WTC11 (cell line): ENCODE measurements around the gene GDPD3.

Experiments
- ATF1 ChIP-seq: sonication (generic); formaldehyde crosslinking; IDR thresholded peaks from 2 replicates; pipeline ENCODE4 v1.8.1; 2023; ENCODE audit warnings: mild to moderate bottlenecking, moderate library complexity, missing genetic modification reagents
- FOXP1 ChIP-seq: sonication (generic); formaldehyde crosslinking; IDR thresholded peaks from 2 replicates; pipeline ENCODE4 v1.8.0; 2022; ENCODE audit warnings: missing genetic modification reagents, mild to moderate bottlenecking, moderate library complexity, borderline replicate concordance
- MYBL2 ChIP-seq: sonication (generic); formaldehyde crosslinking; IDR thresholded peaks from 2 replicates; pipeline ENCODE4 v1.8.1; 2023; ENCODE audit warnings: mild to moderate bottlenecking, moderate library complexity, missing genetic modification reagents
- NFYB ChIP-seq: sonication (generic); formaldehyde crosslinking; conservative IDR thresholded peaks from 2 replicates; pipeline ENCODE4 v1.8.0; 2022; ENCODE audit warnings: low read depth, missing genetic modification reagents
- SP1 ChIP-seq: sonication (generic); formaldehyde crosslinking; conservative IDR thresholded peaks from 2 replicates; pipeline ENCODE4 v1.8.1; 2022; ENCODE audit warnings: missing genetic modification reagents
- TP53 ChIP-seq: sonication (generic); formaldehyde crosslinking; IDR thresholded peaks from 2 replicates; pipeline ENCODE4 v1.8.1; 2023; ENCODE audit warnings: mild to moderate bottlenecking, missing genetic modification reagents
- ZNF138 ChIP-seq: sonication (generic); formaldehyde crosslinking; conservative IDR thresholded peaks from 2 replicates; pipeline ENCODE4 v1.8.1; 2022; ENCODE audit warnings: mild to moderate bottlenecking, moderate library complexity, missing genetic modification reagents
- TF ChIP-seq, protein P1 (sequence below): sonication (generic); formaldehyde crosslinking; IDR thresholded peaks from 2 replicates; pipeline ENCODE4 v1.8.0; 2022; ENCODE audit warnings: mild to moderate bottlenecking, missing genetic modification reagents
- TF ChIP-seq, protein P2 (sequence below): fragments of 200-600 bp; IDR thresholded peaks from 2 replicates; pipeline ENCODE4 v1.8.0; 2022; ENCODE audit warnings: antibody characterized with exemption
- TF ChIP-seq, protein P3 (sequence below): sonication (generic); formaldehyde crosslinking; IDR thresholded peaks from 2 replicates; pipeline ENCODE4 v1.8.1; 2023; ENCODE audit warnings: mild to moderate bottlenecking, missing genetic modification reagents, borderline replicate concordance
- TF ChIP-seq, protein P4 (sequence below): fragments of 250-450 bp; sonication (Bioruptor Pico); IDR thresholded peaks from 2 replicates; pipeline ENCODE4 v2.1.2; 2022; ENCODE audit warnings: mild to moderate bottlenecking, moderate library complexity
- TF ChIP-seq, protein P5 (sequence below): sonication (generic); formaldehyde crosslinking; IDR thresholded peaks from 2 replicates; pipeline ENCODE4 v1.8.1; 2023; ENCODE audit warnings: mild to moderate bottlenecking, missing genetic modification reagents, moderate library complexity
- TF ChIP-seq, protein P6 (sequence below): fragments of 250-450 bp; sonication (Bioruptor Pico); IDR thresholded peaks from 2 replicates; pipeline ENCODE4 v1.9.0; 2021; ENCODE audit warnings: mild to moderate bottlenecking
- TF ChIP-seq, protein P7 (sequence below): sonication (generic); formaldehyde crosslinking; IDR thresholded peaks from 2 replicates; pipeline ENCODE4 v1.8.1; 2022; ENCODE audit warnings: low read depth, missing genetic modification reagents, borderline replicate concordance

DNA sequence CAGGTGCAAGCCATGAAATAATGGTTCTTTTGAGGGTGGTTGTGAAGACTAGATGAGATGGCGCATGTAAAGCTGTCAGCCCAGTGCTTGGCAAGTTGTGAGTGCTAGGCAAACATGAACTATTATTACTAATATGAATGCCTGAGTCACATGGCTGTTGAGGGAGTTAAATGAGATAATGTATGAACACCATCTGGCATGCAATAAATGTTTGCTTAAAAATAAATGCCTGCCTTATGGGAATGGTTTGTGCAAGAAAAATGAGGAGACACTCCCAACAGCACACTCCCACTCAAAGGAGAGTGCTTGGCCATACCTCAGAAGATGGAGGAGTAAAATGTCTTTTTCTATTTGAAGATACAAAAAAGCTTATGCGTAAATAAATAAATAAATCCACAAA is 6.1 kb upstream of the GDPD3 start:
- TF ChIP-seq FOXP1: no peak
- no peak for TF ChIP-seq ATF1 (CRISPR knock-in tag)
- TF ChIP-seq, protein P1, sequence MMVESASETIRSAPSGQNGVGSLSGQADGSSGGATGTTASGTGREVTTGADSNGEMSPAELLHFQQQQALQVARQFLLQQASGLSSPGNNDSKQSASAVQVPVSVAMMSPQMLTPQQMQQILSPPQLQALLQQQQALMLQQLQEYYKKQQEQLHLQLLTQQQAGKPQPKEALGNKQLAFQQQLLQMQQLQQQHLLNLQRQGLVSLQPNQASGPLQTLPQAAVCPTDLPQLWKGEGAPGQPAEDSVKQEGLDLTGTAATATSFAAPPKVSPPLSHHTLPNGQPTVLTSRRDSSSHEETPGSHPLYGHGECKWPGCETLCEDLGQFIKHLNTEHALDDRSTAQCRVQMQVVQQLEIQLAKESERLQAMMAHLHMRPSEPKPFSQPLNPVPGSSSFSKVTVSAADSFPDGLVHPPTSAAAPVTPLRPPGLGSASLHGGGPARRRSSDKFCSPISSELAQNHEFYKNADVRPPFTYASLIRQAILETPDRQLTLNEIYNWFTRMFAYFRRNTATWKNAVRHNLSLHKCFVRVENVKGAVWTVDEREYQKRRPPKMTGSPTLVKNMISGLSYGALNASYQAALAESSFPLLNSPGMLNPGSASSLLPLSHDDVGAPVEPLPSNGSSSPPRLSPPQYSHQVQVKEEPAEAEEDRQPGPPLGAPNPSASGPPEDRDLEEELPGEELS (CRISPR knock-in tag): no peak
- TF ChIP-seq, protein P2, sequence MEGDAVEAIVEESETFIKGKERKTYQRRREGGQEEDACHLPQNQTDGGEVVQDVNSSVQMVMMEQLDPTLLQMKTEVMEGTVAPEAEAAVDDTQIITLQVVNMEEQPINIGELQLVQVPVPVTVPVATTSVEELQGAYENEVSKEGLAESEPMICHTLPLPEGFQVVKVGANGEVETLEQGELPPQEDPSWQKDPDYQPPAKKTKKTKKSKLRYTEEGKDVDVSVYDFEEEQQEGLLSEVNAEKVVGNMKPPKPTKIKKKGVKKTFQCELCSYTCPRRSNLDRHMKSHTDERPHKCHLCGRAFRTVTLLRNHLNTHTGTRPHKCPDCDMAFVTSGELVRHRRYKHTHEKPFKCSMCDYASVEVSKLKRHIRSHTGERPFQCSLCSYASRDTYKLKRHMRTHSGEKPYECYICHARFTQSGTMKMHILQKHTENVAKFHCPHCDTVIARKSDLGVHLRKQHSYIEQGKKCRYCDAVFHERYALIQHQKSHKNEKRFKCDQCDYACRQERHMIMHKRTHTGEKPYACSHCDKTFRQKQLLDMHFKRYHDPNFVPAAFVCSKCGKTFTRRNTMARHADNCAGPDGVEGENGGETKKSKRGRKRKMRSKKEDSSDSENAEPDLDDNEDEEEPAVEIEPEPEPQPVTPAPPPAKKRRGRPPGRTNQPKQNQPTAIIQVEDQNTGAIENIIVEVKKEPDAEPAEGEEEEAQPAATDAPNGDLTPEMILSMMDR: no peak
- TF ChIP-seq, protein P3, sequence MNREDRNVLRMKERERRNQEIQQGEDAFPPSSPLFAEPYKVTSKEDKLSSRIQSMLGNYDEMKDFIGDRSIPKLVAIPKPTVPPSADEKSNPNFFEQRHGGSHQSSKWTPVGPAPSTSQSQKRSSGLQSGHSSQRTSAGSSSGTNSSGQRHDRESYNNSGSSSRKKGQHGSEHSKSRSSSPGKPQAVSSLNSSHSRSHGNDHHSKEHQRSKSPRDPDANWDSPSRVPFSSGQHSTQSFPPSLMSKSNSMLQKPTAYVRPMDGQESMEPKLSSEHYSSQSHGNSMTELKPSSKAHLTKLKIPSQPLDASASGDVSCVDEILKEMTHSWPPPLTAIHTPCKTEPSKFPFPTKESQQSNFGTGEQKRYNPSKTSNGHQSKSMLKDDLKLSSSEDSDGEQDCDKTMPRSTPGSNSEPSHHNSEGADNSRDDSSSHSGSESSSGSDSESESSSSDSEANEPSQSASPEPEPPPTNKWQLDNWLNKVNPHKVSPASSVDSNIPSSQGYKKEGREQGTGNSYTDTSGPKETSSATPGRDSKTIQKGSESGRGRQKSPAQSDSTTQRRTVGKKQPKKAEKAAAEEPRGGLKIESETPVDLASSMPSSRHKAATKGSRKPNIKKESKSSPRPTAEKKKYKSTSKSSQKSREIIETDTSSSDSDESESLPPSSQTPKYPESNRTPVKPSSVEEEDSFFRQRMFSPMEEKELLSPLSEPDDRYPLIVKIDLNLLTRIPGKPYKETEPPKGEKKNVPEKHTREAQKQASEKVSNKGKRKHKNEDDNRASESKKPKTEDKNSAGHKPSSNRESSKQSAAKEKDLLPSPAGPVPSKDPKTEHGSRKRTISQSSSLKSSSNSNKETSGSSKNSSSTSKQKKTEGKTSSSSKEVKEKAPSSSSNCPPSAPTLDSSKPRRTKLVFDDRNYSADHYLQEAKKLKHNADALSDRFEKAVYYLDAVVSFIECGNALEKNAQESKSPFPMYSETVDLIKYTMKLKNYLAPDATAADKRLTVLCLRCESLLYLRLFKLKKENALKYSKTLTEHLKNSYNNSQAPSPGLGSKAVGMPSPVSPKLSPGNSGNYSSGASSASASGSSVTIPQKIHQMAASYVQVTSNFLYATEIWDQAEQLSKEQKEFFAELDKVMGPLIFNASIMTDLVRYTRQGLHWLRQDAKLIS (CRISPR knock-in tag): no peak
- TF ChIP-seq NFYB (CRISPR knock-in tag): no peak
- TF ChIP-seq ZNF138: no peak
- TF ChIP-seq, protein P4, sequence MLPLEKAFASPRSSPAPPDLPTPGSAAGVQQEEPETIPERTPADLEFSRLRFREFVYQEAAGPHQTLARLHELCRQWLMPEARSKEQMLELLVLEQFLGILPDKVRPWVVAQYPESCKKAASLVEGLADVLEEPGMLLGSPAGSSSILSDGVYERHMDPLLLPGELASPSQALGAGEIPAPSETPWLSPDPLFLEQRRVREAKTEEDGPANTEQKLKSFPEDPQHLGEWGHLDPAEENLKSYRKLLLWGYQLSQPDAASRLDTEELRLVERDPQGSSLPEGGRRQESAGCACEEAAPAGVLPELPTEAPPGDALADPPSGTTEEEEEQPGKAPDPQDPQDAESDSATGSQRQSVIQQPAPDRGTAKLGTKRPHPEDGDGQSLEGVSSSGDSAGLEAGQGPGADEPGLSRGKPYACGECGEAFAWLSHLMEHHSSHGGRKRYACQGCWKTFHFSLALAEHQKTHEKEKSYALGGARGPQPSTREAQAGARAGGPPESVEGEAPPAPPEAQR (CRISPR knock-in tag): no peak
- TF ChIP-seq, protein P5, sequence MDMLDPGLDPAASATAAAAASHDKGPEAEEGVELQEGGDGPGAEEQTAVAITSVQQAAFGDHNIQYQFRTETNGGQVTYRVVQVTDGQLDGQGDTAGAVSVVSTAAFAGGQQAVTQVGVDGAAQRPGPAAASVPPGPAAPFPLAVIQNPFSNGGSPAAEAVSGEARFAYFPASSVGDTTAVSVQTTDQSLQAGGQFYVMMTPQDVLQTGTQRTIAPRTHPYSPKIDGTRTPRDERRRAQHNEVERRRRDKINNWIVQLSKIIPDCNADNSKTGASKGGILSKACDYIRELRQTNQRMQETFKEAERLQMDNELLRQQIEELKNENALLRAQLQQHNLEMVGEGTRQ (CRISPR knock-in tag): no peak
- TF ChIP-seq, protein P6, sequence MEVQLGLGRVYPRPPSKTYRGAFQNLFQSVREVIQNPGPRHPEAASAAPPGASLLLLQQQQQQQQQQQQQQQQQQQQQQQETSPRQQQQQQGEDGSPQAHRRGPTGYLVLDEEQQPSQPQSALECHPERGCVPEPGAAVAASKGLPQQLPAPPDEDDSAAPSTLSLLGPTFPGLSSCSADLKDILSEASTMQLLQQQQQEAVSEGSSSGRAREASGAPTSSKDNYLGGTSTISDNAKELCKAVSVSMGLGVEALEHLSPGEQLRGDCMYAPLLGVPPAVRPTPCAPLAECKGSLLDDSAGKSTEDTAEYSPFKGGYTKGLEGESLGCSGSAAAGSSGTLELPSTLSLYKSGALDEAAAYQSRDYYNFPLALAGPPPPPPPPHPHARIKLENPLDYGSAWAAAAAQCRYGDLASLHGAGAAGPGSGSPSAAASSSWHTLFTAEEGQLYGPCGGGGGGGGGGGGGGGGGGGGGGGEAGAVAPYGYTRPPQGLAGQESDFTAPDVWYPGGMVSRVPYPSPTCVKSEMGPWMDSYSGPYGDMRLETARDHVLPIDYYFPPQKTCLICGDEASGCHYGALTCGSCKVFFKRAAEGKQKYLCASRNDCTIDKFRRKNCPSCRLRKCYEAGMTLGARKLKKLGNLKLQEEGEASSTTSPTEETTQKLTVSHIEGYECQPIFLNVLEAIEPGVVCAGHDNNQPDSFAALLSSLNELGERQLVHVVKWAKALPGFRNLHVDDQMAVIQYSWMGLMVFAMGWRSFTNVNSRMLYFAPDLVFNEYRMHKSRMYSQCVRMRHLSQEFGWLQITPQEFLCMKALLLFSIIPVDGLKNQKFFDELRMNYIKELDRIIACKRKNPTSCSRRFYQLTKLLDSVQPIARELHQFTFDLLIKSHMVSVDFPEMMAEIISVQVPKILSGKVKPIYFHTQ (CRISPR knock-in tag): no peak
- no peak for TF ChIP-seq MYBL2 (CRISPR knock-in tag)
- TF ChIP-seq SP1: no peak
- TF ChIP-seq, protein P7, sequence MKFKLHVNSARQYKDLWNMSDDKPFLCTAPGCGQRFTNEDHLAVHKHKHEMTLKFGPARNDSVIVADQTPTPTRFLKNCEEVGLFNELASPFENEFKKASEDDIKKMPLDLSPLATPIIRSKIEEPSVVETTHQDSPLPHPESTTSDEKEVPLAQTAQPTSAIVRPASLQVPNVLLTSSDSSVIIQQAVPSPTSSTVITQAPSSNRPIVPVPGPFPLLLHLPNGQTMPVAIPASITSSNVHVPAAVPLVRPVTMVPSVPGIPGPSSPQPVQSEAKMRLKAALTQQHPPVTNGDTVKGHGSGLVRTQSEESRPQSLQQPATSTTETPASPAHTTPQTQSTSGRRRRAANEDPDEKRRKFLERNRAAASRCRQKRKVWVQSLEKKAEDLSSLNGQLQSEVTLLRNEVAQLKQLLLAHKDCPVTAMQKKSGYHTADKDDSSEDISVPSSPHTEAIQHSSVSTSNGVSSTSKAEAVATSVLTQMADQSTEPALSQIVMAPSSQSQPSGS: no peak
- no peak for TF ChIP-seq TP53 (CRISPR knock-in tag)
